BLaER1 (cell line): ENCODE results near the gene MOB1B.

Experiments
- H3K27ac ChIP-seq: shearing (Covaris generic); formaldehyde crosslinking; 2 replicates; pipeline ENCODE4 v1.8.1; 2022
- H3K27me3 ChIP-seq: shearing (Covaris generic); formaldehyde crosslinking; 2 replicates; pipeline ENCODE4 v1.8.1; 2022
- H3K36me3 ChIP-seq: shearing (Covaris generic); formaldehyde crosslinking; 2 replicates; pipeline ENCODE4 v1.8.1; 2022
- H3K4me1 ChIP-seq: shearing (Covaris generic); formaldehyde crosslinking; 2 replicates; pipeline ENCODE4 v1.8.1; 2022
- H3K4me2 ChIP-seq: shearing (Covaris generic); formaldehyde crosslinking; 2 replicates; pipeline ENCODE4 v1.8.1; 2022
- H3K4me3 ChIP-seq: shearing (Covaris generic); formaldehyde crosslinking; 2 replicates; pipeline ENCODE4 v1.8.1; 2022
- H3K9ac ChIP-seq: shearing (Covaris generic); formaldehyde crosslinking; 2 replicates; pipeline ENCODE4 v1.8.1; 2022
- H3K9me3 ChIP-seq: shearing (Covaris generic); formaldehyde crosslinking; 2 replicates; pipeline ENCODE4 v1.8.1; 2022
- H4K20me1 ChIP-seq: shearing (Covaris generic); formaldehyde crosslinking; 2 replicates; pipeline ENCODE4 v1.8.1; 2022
- Cebpa-rat ChIP-seq: shearing (Covaris generic); IDR thresholded peaks from 2 replicates; pipeline ENCODE4 v1.8.1; 2022

Gene MOB1B

DNA sequence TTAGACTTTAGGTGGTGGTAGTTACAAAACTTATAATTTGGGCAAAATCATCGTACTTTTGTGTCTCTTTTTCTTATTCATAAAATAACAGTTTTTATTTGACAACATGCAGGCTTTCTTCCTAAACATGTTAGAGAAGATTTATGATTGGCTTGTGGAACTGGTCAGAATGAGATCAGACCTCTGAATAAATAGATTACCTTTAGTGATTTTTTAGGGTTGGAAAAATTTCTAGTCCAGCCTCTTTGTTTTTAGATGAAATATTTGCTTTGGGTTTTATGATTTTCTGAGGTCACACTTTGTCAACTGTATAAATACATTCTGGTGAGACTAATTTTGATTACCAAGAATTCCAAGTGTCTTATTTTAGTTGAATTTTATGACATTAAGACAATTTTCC lies 29.2 kb downstream of the MOB1B start:
- H4K20me1 ChIP-seq = peaks cover 45% of the 10 kb centered on the region
- no peak overlapping the region for H3K9ac ChIP-seq
- H3K27me3 ChIP-seq = no peaks in the 10 kb centered on the region
- H3K4me3 ChIP-seq = no peak overlapping the region
- H3K9me3 ChIP-seq = peaks cover 30% of the 10 kb centered on the region
- no peak overlapping the region for H3K27ac ChIP-seq
- peaks cover 13% of the 10 kb centered on the region for H3K4me1 ChIP-seq
- peaks cover 52% of the 10 kb centered on the region for H3K36me3 ChIP-seq
- TF ChIP-seq Cebpa-rat = no peak
- no peak overlapping the region for H3K4me2 ChIP-seq

GRCh38 chr4:70932984-70933383 lies 30.8 kb downstream of the MOB1B start:
- H3K4me2 ChIP-seq = no peak overlapping the region
- peaks cover 52% of the 10 kb centered on the region for H3K36me3 ChIP-seq
- TF ChIP-seq Cebpa-rat = no peak
- peaks cover 30% of the 10 kb centered on the region for H3K9me3 ChIP-seq
- H3K27me3 ChIP-seq = no peaks in the 10 kb centered on the region
- H4K20me1 ChIP-seq = peaks cover 28% of the 10 kb centered on the region
- H3K4me1 ChIP-seq = no peaks in the 10 kb centered on the region
- H3K27ac ChIP-seq = no peak overlapping the region
- no peak overlapping the region for H3K4me3 ChIP-seq
- H3K9ac ChIP-seq = no peak overlapping the region

DNA sequence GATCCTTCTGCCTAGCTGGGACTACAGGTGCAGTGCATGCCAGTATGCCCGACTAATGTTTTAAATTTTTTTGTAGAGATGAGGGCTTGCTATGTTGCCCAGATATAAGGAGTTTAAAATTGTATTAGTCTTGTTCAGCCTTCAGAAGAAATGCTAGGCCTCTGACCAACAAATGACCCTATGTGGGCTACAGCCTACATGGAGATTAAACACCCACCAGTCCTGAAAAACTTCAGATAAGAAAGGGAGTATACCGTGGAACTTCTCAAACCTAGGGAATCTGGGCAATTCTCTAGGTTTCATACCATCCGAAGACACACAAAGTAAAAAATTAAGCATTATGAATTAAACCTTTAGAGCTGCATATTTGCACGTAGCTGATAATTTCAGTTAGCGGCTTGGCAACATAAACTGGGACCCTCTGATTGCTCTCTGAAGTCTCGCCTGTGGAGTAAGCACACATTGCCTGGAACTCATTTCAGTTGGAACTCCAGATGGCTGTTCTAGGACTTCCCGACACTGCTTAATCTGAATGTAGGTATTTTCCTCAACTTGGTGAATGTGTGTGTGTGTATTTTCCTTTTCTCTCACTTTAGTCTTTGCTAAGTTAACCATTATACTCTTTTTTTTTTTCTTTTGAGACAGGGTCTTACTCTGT lies 33.0 kb downstream of the MOB1B start:
- Histone ChIP-seq H3K36me3 (peaks cover 47% of the 10 kb centered on the region), H3K4me1 (no peaks in the 10 kb centered on the region), H3K4me3 (no peak overlapping the region), H3K9ac (no peak overlapping the region), H3K9me3 (peaks cover 39% of the 10 kb centered on the region), H4K20me1 (peaks cover 15% of the 10 kb centered on the region), H3K27ac (no peak overlapping the region), H3K4me2 (no peak overlapping the region), H3K27me3 (no peaks in the 10 kb centered on the region)
- no peak for TF ChIP-seq Cebpa-rat

GRCh38 chr4:70936200-70936787 lies 34.1 kb downstream of the MOB1B start:
- H4K20me1 ChIP-seq = 0 out of 2 replicates have a peak, but pooled peaks cover 8% of the 10 kb centered on the region
- H3K36me3 ChIP-seq = peaks cover 49% of the 10 kb centered on the region
- H3K9ac ChIP-seq = no peak overlapping the region
- H3K4me2 ChIP-seq = no peak overlapping the region
- H3K4me1 ChIP-seq = no peaks in the 10 kb centered on the region
- no peak for TF ChIP-seq Cebpa-rat
- no peak overlapping the region for H3K27ac ChIP-seq
- no peak overlapping the region for H3K4me3 ChIP-seq
- H3K27me3 ChIP-seq = no peaks in the 10 kb centered on the region
- peaks cover 45% of the 10 kb centered on the region for H3K9me3 ChIP-seq

DNA sequence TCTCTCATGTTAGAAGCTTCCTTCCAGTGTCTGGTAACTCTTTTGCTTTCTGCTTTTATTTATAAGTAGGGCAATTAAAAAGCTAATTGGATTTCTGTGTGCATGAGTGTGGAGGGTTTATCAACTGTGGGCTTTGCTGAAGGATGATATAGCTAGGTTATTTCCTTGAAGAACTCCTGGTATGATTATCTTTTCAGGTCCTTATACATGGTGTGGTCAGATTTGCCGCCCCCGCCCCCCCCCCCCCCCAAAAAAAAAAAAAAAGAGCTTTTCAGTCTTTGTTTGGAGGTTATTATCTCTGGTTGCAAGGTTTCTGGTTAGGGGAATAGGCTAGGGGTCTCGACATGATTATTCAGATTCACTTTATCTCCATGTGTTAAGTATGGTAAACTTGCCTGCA lies 35.9 kb downstream of the MOB1B start:
- H3K4me2 ChIP-seq = no peak overlapping the region
- H3K4me1 ChIP-seq = no peaks in the 10 kb centered on the region
- H3K4me3 ChIP-seq = no peak overlapping the region
- H3K9ac ChIP-seq = no peak overlapping the region
- H3K27ac ChIP-seq = no peak overlapping the region
- H4K20me1 ChIP-seq = peaks cover 14% of the 10 kb centered on the region
- peaks cover 36% of the 10 kb centered on the region for H3K9me3 ChIP-seq
- peaks cover 36% of the 10 kb centered on the region for H3K36me3 ChIP-seq
- no peak for TF ChIP-seq Cebpa-rat
- H3K27me3 ChIP-seq = no peaks in the 10 kb centered on the region

DNA sequence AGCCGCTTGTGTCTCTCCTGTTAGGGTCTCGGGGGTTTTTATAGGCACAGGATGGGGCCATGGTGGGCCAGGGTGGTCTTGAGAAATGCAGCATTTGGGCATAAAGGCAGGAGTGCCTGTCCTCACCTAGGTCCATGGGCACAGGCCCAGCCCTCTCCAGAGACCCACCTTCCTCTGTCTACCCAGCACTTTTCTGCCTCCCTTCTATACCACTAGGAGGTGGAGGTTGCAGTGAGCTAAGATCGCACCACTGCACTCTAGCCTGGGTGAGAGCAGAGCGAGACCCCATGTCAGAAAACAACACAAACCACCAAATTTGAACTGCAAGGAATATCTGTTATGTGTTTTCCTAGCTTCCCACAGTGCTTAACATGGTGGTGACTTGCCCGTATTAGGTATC lies 38.0 kb downstream of the MOB1B start:
- Histone ChIP-seq H3K4me1 (peaks cover 5% of the 10 kb centered on the region; the same call in 1 of the 2 replicates), H3K27ac (no peak overlapping the region), H3K4me2 (no peak overlapping the region), H3K36me3 (peaks cover 31% of the 10 kb centered on the region), H3K9ac (no peak overlapping the region), H3K4me3 (no peak overlapping the region), H4K20me1 (peaks cover 27% of the 10 kb centered on the region), H3K9me3 (peaks cover 28% of the 10 kb centered on the region), H3K27me3 (no peaks in the 10 kb centered on the region)
- TF ChIP-seq Cebpa-rat = no peak

GRCh38 chr4:70943114-70943513 lies 40.9 kb downstream of the MOB1B start:
- Histone ChIP-seq H3K4me2 (no peak overlapping the region), H3K4me3 (no peak overlapping the region), H4K20me1 (peaks cover 32% of the 10 kb centered on the region), H3K36me3 (peaks cover 22% of the 10 kb centered on the region), H3K9me3 (peaks cover 23% of the 10 kb centered on the region), H3K27ac (no peak overlapping the region), H3K27me3 (no peaks in the 10 kb centered on the region), H3K4me1 (peaks cover 6% of the 10 kb centered on the region; the same call in 1 of the 2 replicates), H3K9ac (no peak overlapping the region)
- no peak for TF ChIP-seq Cebpa-rat

- Histone ChIP-seq H3K4me3 (no peak overlapping the region), H3K9ac (no peak overlapping the region), H3K4me2 (no peak overlapping the region), H3K36me3 (peaks cover 14% of the 10 kb centered on the region), H4K20me1 (peaks cover 28% of the 10 kb centered on the region), H3K9me3 (peaks cover 14% of the 10 kb centered on the region), H3K27me3 (no peaks in the 10 kb centered on the region), H3K27ac (no peak overlapping the region), H3K4me1 (peaks cover 6% of the 10 kb centered on the region; the same call in 1 of the 2 replicates)
- no peak for TF ChIP-seq Cebpa-rat
Measured at GRCh38 chr4:70945046-70945445, 42.9 kb downstream of the MOB1B start.

DNA sequence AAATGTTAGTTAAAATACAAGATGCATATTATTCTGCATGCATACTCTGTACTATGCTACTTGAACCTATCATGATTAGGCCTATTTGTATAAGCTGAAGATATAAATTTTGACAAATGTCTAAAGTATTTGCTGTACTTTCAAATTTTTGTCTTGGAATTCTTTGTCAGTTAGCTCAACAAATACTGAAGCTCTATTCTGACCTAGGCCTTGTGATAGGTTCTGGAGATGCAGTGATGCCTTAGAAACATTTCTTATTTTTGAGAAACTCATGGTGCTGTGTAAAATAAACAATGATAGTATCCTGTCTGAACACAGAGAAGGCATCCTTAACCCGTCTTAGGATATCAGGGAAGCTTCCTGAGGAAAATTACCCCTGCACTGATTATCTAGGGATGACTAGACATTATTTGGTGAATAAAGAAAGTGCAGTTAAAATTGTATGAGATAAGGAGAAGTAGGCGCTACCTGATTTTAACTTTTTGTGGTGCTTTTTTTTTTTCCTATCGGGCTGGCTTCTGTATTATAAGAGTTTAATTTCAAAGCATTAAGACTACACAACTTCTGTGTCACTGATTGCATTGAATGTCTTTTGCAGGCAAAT lies 43.4 kb downstream of the MOB1B start:
- H3K4me2 ChIP-seq = no peak overlapping the region
- no peak overlapping the region for H3K9ac ChIP-seq
- no peak overlapping the region for H3K4me3 ChIP-seq
- H3K4me1 ChIP-seq = peaks cover 6% of the 10 kb centered on the region; the same call in 1 of the 2 replicates
- H3K36me3 ChIP-seq = peaks cover 10% of the 10 kb centered on the region; the same call in 1 of the 2 replicates
- peaks cover 24% of the 10 kb centered on the region for H4K20me1 ChIP-seq
- TF ChIP-seq Cebpa-rat = no peak
- H3K9me3 ChIP-seq = peaks cover 9% of the 10 kb centered on the region; the same call in 1 of the 2 replicates
- no peaks in the 10 kb centered on the region for H3K27me3 ChIP-seq
- no peak overlapping the region for H3K27ac ChIP-seq

- peaks cover 35% of the 10 kb centered on the region for H4K20me1 ChIP-seq
- H3K4me2 ChIP-seq = no peak overlapping the region
- H3K9me3 ChIP-seq = peaks cover 7% of the 10 kb centered on the region; the same call in 1 of the 2 replicates
- H3K4me3 ChIP-seq = no peak overlapping the region
- TF ChIP-seq Cebpa-rat = no peak
- no peak overlapping the region for H3K27ac ChIP-seq
- no peak overlapping the region for H3K9ac ChIP-seq
- peaks cover 14% of the 10 kb centered on the region; the same call in 1 of the 2 replicates for H3K36me3 ChIP-seq
- no peaks in the 10 kb centered on the region for H3K27me3 ChIP-seq
- H3K4me1 ChIP-seq = peaks cover 6% of the 10 kb centered on the region; the same call in 1 of the 2 replicates
Measured at GRCh38 chr4:70946939-70947338, 44.8 kb downstream of the MOB1B start.
